ENCODE measurements around the gene TRAF3. TPM values are rescaled to one million over a fixed set of nuclear protein-coding genes. Genes with fewer than 3 reads are reported as not detected.

The TRAF3 gene
- total RNA-seq, 1 donor from 2014 or later = 14.0 TPM

DNA sequence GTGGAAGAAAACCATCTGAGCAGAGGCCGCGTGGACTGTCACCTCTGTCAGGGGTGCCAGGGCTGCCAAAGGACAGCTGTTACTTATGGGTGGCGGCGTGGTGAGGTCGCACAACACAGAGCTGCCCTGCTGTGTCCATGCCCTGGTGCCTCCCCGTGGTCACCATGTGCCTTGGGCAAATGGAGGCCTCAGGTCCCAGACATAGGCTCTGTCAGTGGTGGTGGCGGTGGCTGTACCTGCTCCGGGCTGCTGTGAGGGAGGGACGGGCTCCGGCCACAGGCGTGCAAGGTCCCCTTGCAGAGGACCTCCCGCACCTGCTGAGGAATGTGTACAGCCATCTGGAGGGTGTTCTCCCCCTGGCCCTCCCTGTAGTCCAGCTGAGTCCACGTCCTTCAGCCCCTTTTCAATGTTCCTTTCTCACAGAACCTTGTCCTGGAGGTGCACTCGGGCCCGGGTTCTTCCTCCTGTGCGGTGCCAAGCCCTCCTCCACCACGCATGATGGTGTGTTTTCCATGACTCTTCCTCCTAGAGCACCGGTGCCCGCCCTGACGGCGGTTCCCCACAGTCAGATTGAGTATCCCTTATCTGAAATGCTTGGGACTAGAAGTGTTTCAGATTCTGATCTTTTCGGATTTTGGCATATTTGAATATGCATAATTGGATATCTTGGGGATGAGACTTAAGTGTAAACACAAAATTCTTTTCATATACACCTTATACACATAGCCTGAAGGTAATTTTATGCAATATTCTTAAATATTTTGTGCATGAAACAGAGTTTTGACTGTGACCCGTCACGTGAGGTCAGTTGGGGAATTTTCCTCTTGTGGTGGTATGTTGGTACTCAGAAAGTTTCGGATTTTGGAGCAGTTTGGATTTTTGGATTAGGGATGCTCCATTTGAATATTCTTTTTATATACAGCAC, 49.8 kb downstream of the TRAF3 start:
- no peaks in the 10 kb centered on the region for H3K9me3 ChIP-seq
- TF ChIP-seq POLR2A (IDR thresholded peaks at IDR 0.05) (no peak), POLR2AphosphoS5 (IDR thresholded peaks at IDR 0.05; ENCODE audit: insufficient read depth in 1 of 2, low read depth in 1 of 2) (no peak)
- TF ChIP-seq, protein P1, sequence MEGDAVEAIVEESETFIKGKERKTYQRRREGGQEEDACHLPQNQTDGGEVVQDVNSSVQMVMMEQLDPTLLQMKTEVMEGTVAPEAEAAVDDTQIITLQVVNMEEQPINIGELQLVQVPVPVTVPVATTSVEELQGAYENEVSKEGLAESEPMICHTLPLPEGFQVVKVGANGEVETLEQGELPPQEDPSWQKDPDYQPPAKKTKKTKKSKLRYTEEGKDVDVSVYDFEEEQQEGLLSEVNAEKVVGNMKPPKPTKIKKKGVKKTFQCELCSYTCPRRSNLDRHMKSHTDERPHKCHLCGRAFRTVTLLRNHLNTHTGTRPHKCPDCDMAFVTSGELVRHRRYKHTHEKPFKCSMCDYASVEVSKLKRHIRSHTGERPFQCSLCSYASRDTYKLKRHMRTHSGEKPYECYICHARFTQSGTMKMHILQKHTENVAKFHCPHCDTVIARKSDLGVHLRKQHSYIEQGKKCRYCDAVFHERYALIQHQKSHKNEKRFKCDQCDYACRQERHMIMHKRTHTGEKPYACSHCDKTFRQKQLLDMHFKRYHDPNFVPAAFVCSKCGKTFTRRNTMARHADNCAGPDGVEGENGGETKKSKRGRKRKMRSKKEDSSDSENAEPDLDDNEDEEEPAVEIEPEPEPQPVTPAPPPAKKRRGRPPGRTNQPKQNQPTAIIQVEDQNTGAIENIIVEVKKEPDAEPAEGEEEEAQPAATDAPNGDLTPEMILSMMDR (IDR thresholded peaks at IDR 0.05) = no peak
- no peak overlapping the region for H3K4me3 ChIP-seq
- no peaks in the 10 kb centered on the region for H3K36me3 ChIP-seq
- H3K27me3 ChIP-seq = no peaks in the 10 kb centered on the region
- intact Hi-C loops (cut with DNase I) = no loop called here
- DNase-seq (ENCODE audit: extremely low spot score in 2 of 2) = no peak
- peaks cover 20% of the 10 kb centered on the region for H3K4me1 ChIP-seq
- H3K27ac ChIP-seq = no peak overlapping the region

- intact Hi-C loops (cut with DNase I) = no loop called here
Measured at GRCh38 chr14:102827716-102828115, 50.5 kb downstream of the TRAF3 start.

GRCh38 chr14:102828151-102828550, 50.9 kb downstream of the TRAF3 start:
- no peak for DNase-seq (ENCODE audit: extremely low spot score in 2 of 2)
- H3K4me3 ChIP-seq = no peak overlapping the region
- H3K36me3 ChIP-seq = no peaks in the 10 kb centered on the region
- TF ChIP-seq, protein P1 (IDR thresholded peaks at IDR 0.05) = no peak
- TF ChIP-seq POLR2AphosphoS5 (IDR thresholded peaks at IDR 0.05; ENCODE audit: insufficient read depth in 1 of 2, low read depth in 1 of 2) (no peak), POLR2A (IDR thresholded peaks at IDR 0.05) (no peak)
- H3K4me1 ChIP-seq = peaks cover 20% of the 10 kb centered on the region
- no peaks in the 10 kb centered on the region for H3K9me3 ChIP-seq
- H3K27me3 ChIP-seq = no peaks in the 10 kb centered on the region
- no peak overlapping the region for H3K27ac ChIP-seq
- intact Hi-C loops (cut with DNase I) = no loop called here

More at GRCh38 chr14:102827716-102828115, 50.5 kb downstream of the TRAF3 start:
- DNase-seq (ENCODE audit: extremely low spot score in 2 of 2) = no peak
- Histone ChIP-seq H3K36me3 (no peaks in the 10 kb centered on the region), H3K27me3 (no peaks in the 10 kb centered on the region), H3K4me3 (no peak overlapping the region), H3K4me1 (peaks cover 20% of the 10 kb centered on the region), H3K9me3 (no peaks in the 10 kb centered on the region), H3K27ac (no peak overlapping the region)
- TF ChIP-seq POLR2A (IDR thresholded peaks at IDR 0.05) (no peak), POLR2AphosphoS5 (IDR thresholded peaks at IDR 0.05; ENCODE audit: insufficient read depth in 1 of 2, low read depth in 1 of 2) (no peak)
- TF ChIP-seq, protein P1 (IDR thresholded peaks at IDR 0.05) = no peak

GRCh38 chr14:102829016-102829548, 51.8 kb downstream of the TRAF3 start:
- H3K27ac ChIP-seq = no peak overlapping the region
- intact Hi-C loops (cut with DNase I) = no loop called here
- H3K27me3 ChIP-seq = no peaks in the 10 kb centered on the region
- H3K36me3 ChIP-seq = no peaks in the 10 kb centered on the region
- H3K9me3 ChIP-seq = no peaks in the 10 kb centered on the region
- TF ChIP-seq, protein P1 (IDR thresholded peaks at IDR 0.05) = no peak
- TF ChIP-seq POLR2A (IDR thresholded peaks at IDR 0.05) (no peak), POLR2AphosphoS5 (IDR thresholded peaks at IDR 0.05; ENCODE audit: insufficient read depth in 1 of 2, low read depth in 1 of 2) (no peak)
- no peak overlapping the region for H3K4me3 ChIP-seq
- DNase-seq (ENCODE audit: extremely low spot score in 2 of 2) = no peak
- peaks cover 19% of the 10 kb centered on the region for H3K4me1 ChIP-seq
